A673 (cell line): Measurements from ENCODE around the gene RNF111.

Experiments
- CTCF ChIP-seq: fragments of 300-800, 200-600 bp; sonication (generic); conservative IDR thresholded peaks from 2 replicates; pipeline ENCODE4 v1.5.1; 2017; ENCODE audit warnings: low read depth, mild to moderate bottlenecking, antibody characterized with exemption, low read length, moderate library complexity, mixed read lengths
- EZH2 ChIP-seq: fragments of 200-600 bp; sonication (generic); IDR thresholded peaks from 2 replicates; pipeline ENCODE4 v1.6.1; 2017; ENCODE audit warnings: borderline replicate concordance, low read depth, mild to moderate bottlenecking, mixed read lengths, antibody characterized with exemption, low read length; ENCODE audit not compliant: poor library complexity, severe bottlenecking

DNA sequence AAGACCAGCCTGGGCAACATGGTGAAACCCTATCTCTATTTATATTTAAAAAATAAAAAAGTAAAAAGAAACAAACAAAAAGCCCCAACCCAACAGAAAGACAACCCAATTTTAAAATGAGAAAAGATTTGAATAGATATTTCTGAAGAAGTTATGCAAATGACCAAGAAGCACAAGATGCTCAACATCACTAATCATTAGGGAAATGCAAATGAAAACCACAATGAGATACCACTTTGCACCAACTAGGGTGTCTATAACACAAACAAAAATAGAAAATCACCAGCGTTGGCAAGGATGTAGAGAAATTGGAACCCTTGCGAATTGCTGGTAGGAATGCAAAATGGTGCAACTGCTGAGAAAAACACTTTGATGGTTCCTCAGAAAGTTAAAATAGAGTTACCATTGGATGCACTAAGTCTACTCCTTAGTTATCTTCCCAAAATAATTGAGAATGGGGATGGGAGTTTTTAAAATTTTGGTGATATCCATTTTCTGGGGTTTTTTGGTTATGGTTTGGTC lies 71.7 kb downstream of the RNF111 start:
- TF ChIP-seq CTCF = no peak
- TF ChIP-seq EZH2 = no peak
